ENCODE results near the gene TIMM44. TPM values are rescaled to one million over a fixed set of nuclear protein-coding genes. Genes with fewer than 3 reads are reported as not detected.
"Not testable (repeated sequence)": the region's sequence is repeated elsewhere in the genome, so short reads cannot be mapped to it uniquely, and the experiment has no call there.

The TIMM44 gene
- polyA plus RNA-seq, 3 donors, result 34.3 to 38.2 (median 38.1) TPM

DNA sequence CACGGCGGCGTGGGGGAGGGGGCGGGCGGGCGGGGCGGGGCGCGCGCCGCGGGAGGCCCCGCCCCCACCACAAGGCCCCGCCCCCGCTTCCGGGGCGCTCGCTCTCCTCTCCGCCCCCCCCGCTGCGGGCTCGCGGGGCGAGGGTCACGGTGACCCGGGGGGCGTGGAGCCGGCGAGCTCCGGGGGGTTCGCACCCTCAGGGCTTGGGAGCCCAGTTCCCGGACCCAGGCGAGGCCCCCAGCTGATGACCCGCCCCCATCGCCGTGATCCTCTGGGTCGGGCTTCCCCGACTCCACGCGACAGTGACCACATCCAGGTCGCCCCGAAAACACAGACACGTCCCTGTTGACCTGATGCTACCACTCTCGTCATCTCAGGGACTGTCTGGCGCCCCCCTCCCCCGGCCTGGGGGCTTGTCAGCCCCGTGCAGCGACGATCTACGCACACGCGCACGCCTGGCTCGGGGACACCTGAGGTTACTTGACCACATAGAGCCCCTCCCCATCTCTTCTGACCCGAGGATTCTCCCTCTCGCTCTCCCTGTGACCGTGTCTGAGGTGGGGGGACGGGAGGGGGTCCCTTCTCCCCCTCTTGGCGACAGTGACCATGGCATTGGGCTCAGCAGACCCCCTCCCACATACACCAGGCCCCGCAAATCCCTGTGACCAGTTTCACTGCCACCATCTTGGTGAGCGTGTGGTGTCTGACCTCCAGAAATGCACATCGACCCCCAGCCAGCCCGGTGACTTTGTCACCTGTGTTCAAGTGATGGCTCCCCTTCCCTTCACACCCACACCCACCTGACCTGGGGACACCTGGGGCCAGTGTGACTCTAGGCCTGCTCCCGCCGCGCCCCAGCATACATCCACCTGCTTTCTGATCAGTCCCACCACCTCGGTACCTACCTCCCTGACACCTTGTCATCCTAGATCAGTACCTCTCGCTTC lies 39.1 kb downstream of the TIMM44 start:
- no peak for DNase-seq (ENCODE audit: low read depth in 3 of 3, low spot score in 2 of 3)

DNA sequence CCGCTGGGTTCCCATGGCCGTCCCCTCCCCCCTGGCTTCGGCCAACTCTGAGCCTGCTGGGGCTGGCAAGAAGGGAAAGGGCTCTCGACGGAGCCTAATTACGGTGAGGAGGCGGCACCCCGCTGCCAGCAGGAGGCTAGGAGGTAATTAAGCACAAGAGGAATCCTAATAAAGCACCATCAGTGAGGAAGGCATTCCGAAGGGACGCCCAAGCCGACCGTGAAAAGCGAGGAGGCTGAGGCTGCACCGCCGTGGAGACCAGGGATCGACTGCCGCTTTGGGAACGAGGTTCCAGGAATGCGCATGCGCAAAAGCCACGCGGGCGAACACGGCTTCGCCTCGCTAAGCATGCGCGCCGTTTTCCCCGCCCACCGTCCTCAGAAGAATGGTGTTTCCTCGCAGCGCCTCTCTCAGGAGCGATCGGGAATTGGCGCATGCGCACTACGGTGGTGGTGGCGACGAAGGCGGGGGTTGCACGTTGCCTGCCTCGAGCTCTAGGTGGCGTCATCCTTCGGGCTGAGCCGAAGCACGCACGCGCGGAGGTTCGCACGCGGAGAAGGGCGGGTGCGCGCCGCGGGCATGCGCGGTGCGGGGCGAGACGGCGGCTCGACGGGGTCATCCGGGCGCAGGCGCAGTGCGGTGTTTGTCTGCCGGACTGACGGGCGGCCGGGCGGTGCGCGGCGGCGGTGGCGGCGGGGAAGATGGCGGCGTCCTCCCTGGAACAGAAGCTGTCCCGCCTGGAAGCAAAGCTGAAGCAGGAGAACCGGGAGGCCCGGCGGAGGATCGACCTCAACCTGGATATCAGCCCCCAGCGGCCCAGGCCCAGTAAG lies 40.0 kb downstream of the TIMM44 start, which contains the start of gene MAP2K7:
Gene MAP2K7 (plus strand): TSS at position 634 of the 830 bp plus-strand sequence. CDS start 68 bp downstream, at position 702.
- DNase-seq (ENCODE audit: low read depth in 3 of 3, low spot score in 2 of 3), result peak; percentile 99

DNA sequence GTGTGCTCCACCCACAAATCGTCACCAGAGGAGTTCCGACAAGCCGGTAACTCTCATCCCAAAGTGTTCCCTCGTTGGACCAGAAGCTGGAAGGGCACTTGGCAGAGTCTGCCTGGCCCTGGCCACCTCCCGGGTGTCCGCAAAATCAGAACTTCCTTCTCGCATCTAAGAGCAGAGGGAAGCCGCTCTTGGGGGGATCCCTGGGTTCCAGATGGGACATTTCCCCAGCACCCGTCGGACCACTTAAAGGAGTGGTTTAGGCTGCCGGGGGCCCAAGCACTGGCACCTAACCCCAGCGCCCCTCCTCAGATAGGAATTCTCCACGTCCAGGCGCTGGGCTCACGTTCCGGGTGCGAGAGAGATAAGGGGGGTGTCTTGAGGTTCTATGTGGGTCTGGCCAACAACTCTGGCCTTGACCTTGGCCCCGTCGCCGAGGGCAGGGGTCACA lies 40.6 kb downstream of the TIMM44 start:
- DNase-seq (ENCODE audit: low read depth in 3 of 3, low spot score in 2 of 3), result no peak

DNA sequence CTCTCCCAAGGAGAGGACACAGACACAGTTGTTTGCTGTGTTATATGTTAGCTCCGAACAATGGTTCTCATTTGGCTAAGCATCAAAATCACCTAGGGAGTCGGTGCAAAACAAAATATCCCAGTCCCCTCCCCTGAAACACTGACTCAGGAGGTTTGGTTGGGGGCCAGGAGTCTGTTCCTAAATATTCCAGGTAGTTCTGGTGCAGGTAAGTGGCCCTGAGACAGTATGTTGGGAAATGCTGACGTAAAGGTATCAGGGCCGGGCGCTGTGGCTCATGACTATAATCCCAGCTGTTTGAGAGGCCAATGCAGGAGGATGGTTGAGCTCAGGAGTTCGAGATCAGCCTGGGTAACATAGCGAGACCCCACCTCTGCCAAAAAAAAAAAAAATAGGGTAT lies 42.1 kb downstream of the TIMM44 start:
- no peak for DNase-seq (ENCODE audit: low read depth in 3 of 3, low spot score in 2 of 3)

DNA sequence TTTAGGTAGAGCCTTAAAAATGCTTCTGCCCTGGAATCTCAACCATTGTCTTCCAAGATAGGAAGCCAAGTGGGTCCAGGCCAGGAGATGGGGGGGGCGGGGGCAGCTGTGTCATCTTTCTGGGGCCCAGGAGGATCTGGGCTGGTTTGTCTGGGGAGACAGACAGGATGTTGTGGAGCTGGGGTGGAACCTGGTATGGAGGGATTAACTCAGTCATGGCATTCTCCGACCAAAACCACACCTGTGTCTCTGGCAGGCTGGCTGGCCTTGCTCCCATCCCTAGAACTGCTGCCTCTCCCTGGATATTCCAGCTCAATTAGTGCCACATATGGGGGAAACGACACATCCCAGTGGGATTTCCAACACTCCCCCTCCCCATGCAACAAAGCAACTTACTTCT lies 42.5 kb downstream of the TIMM44 start:
- no peak for DNase-seq (ENCODE audit: low read depth in 3 of 3, low spot score in 2 of 3)

DNA sequence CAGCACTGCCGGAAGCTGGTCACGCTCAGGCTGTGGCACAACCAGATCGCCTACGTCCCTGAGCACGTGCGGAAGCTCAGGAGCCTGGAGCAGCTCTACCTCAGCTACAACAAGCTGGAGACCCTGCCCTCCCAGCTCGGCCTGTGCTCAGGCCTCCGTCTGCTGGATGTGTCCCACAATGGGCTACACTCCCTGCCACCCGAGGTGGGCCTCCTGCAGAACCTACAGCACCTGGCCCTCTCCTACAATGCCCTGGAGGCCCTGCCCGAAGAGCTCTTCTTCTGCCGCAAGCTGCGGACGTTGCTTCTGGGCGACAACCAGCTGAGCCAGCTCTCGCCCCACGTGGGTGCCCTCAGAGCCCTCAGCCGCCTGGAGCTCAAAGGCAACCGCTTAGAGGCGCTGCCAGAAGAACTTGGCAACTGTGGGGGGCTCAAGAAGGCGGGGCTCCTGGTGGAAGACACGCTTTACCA lies 43.0 kb downstream of the TIMM44 start:
- DNase-seq (ENCODE audit: low read depth in 3 of 3, low spot score in 2 of 3), result no peak

DNA sequence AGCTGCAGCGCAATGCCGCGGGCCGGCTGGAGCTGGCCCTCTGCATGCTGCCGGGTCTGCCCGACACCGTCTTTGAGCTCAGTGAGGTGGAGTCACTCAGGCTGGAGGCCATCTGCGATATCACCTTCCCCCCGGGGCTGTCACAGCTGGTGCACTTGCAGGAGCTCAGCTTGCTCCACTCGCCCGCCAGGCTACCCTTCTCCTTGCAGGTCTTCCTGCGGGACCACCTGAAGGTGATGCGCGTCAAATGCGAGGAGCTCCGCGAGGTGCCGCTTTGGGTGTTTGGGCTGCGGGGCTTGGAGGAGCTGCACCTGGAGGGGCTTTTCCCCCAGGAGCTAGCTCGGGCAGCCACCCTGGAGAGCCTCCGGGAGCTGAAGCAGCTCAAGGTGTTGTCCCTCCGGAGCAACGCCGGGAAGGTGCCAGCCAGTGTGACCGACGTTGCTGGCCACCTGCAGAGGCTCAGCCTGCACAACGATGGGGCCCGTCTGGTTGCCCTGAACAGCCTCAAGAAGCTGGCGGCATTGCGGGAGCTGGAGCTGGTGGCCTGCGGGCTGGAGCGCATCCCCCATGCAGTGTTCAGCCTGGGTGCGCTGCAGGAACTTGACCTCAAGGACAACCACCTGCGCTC lies 43.6 kb downstream of the TIMM44 start:
- no peak for DNase-seq (ENCODE audit: low read depth in 3 of 3, low spot score in 2 of 3)

DNA sequence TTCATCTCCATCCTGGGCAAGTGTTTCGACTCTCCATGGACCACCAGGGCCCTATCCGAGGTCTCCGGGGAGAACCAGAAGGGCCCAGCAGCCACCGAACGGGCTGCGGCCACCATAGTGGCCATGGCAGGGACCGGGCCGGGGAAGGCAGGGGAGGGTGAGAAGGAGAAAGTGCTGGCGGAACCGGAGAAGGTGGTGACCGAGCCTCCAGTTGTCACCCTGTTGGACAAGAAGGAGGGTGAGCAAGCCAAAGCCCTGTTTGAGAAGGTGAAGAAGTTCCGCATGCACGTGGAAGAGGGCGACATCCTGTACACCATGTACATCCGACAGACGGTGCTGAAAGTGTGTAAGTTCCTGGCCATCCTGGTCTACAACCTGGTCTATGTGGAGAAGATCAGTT lies 44.5 kb downstream of the TIMM44 start:
- DNase-seq (ENCODE audit: low read depth in 3 of 3, low spot score in 2 of 3), result no peak

DNA sequence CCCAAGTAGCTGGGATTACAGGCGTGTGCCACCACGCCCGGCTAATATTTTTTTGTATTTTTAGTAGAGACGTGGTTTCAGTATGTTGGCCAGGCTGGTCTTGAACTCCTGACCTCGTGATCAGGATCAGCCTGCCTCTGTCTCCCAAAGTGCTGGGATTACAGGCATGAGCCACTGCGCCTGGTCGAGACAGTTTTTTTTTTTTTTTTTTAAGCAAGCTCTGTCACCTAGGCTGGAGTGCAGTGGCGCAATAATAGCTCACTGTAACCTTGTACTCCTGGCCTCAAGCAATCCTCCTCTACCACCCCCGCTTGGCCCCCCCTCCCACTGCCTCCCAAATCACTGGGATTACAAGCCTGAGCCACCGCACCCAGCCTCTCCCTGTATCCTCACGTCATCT lies 46.2 kb downstream of the TIMM44 start:
- no peak for DNase-seq (ENCODE audit: low read depth in 3 of 3, low spot score in 2 of 3)

DNA sequence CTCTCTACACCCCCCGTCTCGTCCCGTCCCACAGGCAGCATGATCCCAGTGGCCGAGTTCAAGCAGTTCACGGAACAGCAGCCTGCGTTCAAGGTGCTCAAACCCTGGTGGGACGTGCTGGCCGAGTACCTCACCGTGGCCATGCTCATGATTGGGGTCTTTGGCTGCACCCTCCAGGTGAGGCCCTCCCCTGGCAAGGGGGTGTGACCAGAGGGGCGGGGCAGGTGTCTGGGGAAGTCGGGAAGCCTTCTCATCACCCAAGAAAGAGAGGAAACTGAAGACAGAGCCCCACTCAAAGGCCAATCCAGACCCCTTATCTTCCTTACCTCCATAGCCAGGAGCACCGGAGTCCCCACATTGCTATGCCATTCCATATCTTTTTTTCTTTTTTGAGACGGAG lies 47.9 kb downstream of the TIMM44 start:
- DNase-seq (ENCODE audit: low read depth in 3 of 3, low spot score in 2 of 3), result no peak

DNA sequence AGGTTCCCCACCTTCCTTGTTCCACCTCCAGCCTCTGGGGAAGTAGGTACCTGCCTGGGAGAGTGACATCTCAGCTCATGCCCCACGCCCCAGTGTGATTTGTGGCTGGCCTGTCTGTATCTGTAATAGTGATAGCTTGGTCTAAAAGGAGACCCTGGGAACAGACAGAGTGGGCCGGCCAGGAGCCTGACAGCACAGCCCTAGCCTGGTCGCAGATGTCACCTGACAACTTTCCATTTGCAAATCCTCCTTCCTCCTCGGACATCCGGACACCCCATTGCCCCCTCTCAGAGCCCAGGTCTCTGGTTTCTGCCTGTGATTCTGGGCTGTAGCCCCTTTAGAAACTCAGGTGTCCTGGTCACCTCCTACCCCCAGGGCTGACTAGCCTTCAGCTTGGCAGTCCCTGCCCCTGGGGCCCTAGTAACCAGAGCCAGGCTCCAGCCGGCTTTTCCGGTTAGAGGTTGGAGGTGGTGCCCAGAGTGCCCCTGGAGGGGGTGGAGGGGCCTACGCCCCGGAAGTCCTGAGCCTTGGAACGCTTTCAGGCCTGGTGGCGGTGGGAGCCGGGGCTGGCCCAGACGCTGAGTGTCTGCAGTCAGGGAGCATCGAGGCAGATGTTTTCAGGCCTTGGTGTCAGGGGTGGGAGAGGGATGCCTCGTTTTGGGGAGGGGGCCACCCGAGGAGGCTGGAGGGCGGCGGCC lies 48.7 kb downstream of the TIMM44 start:
- DNase-seq (ENCODE audit: low read depth in 3 of 3, low spot score in 2 of 3), result no peak

DNA sequence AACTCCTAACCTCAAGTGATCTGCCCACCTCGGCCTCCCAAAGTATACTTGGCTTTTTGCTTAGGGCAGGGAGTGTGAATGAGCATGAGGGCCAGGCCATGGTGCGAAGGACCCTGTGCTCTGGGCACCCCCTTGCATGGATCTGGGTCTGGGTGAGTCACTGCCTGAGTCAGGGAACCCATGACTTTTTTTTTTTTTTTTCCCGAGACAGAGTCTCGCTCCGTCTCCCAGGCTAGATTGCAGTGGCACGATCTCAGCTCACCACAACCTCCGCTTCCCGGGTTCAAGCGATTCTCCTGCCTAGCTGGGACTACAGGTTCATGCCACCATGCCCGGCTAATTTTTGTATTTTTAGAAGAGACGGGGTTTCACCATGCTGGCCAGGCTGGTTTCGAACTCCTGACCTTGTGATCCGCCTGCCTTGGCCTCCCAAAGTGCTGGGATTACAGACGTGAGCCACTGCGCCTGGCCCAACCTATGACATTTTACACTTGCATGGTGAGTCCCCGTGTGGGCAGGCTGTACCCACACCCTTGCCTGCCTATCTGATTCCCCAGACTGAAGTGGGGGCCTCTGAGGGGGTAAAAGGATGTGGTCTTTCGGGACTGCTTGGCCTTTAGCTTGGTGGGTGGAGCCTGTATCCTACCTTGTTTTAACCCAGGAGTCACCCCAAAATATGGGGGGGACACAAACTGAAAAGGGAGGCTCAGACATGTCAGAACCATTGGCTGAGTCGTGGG lies 49.9 kb downstream of the TIMM44 start:
- DNase-seq (ENCODE audit: low read depth in 3 of 3, low spot score in 2 of 3), result not testable (repeated sequence)

DNA sequence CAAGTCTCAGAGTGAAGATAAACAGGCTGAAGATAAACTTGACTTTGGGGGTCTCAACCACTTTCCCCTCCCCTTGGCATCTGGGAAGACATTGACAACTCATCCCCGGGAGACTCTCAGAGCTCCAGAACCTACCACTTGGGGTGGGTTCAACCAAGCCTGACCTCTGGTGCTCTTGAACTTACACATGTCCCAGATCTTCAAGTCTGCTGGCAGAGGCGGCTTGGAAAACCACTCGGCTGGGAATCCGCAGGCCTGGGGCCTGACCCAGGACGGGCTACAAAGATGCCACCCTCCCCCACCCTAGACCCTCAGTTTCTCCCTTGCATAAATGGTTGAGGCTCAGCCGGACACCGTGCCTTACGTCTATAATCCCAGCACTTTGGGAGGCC lies 54.6 kb downstream of the TIMM44 start:
- no peak for DNase-seq (ENCODE audit: low read depth in 3 of 3, low spot score in 2 of 3)

DNA sequence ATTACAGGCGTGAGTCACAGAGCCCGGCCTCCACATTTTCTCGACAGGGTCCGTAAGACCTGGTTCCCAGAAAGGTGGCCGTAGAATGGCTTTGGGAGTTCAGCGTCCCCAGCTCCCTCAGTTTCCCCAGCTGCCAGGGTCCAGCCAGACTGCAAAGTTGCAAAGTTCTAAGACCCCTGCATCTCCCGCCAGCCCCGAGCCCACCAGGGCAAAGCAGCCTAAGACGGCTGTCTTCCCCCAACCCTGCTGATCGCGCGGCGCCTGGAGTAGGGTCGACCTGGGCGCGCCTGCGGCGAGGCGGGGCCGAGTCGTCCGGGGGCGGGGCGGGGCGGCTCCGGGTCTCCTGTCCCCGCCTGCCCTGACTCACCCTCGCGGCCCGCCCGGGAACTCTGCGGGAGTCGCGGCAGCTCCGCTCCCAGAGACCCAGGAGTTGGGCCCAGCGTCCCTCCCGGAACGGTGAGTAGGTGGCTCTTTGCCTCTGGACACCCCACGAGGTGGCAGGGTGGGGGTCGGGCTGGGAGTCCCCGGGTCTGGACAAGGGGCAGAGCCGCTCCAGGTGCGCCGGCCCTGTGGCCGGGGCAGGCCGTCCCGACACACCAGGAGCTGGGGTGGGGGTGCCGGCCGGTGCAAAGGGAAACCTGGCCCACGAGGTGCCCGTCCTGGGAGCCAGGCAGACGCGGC lies 55.2 kb downstream of the TIMM44 start, which contains the start of gene LRRC8E:
Gene LRRC8E (plus strand): TSS at position 366 of the 681 bp plus-strand sequence. CDS start 7,094 bp downstream, outside the sequence.
- no peak for DNase-seq (ENCODE audit: low read depth in 3 of 3, low spot score in 2 of 3)

DNA sequence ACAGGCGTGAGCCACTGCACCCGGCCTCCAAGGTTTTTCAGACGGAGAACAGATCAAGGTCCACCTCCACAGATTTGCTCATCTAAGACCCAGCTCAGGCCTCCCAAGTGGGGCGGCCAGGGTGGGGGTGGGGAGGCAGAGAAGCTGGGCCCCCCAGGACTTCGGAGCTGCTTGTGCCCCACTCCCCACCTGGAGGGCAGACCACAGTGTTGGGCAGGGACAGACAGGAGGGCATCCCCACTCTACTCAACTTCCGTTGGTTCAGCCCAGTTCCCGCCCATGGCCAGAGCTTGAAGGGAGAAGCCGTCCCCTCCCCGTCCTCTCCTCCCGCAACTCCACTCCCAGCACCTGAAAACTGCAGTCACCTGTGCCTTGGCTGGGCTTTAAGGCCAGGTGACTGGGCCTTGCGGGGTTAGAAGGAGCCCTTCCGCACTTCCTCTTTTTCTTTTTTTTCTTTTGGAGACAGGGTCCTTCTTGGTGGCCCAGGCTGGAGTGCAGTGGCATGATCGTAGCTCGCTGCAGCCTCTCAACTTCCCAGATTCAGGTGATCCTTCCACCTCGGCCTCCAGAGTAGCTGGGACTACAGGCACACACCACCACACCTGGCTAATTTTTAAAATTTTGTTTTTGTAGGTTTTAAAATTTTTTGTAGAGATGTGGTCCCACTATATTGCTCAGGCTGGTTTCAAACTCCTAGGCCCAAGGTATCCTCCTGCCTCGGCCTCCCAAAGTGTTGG lies 55.9 kb downstream of the TIMM44 start:
- no peak for DNase-seq (ENCODE audit: low read depth in 3 of 3, low spot score in 2 of 3)

DNA sequence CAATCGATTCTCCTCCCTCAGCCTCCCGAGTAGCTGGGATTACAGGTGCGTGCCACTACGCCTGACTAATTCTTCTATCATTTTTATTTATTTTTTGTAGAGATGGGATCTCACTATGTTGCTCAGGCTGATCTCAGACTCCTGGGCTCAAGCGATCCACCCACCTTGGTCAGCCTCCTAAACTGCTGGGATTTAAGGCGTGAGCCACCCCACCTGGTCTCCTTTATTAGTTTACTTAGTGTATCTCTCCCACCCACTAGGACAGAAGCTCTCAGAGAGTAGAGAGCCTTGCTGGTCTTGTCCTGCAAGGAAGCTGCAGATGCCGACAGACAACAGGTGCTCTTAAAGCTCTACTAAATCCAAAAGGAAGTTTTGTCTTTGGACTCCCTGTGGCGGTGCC lies 57.6 kb downstream of the TIMM44 start:
- DNase-seq (ENCODE audit: low read depth in 3 of 3, low spot score in 2 of 3), result no peak

DNA sequence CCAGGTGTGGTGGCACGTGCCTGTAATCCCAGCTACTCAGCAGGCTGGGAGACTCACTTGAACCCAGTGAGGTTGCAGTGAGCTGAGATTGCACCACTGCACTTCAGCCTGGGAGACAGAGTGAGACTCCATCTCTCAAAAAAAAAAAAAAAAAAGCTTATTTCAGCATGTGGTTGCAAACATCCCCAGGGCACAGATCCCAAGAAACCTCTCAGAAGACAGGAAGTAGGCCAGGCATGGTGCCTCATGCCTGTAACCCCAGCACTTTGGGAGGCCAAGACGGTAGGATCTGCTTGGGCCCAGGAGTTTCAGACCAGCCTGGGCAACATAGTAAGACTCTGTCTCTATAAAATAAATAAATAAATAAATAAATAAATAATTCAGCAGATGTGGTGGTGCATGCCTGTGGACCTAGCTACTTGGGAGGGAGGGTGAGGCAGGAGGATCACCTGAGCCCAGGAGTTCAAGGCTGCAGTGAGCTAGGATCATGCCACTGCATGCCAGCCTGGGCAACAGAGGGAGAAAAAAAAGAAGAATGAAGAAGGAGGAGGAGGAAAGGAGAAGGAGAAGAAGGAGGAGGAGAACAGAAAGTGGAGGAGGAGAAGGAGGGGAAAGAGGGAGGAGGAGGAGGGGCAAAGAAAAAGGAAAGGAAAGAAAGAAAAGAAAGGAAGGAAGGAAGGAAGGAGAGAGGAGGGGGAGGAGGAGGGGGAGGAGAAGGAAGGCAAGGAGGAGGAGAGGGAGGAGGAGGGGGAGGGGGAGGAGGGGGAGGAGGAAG lies 59.5 kb downstream of the TIMM44 start:
- DNase-seq (ENCODE audit: low read depth in 3 of 3, low spot score in 2 of 3), result no peak
